GM13977 (cell line): ENCODE measurements around the gene MYBPH.

ENCODE experiments used
- DNase-seq: peaks from one replicate; pipeline ENCODE4 v3.0.0; 2012; ENCODE audit warnings: low spot score
- CTCF ChIP-seq: IDR thresholded peaks from 2 replicates; pipeline ENCODE4 v1.5.1; 2012; ENCODE audit warnings: mild to moderate bottlenecking, control low read depth; ENCODE audit not compliant: insufficient read depth; ENCODE audit errors: extremely low read depth, missing control alignments
- in situ Hi-C: fragments of 300-500 bp; cut with MboI; formaldehyde crosslinking; loops from one replicate; pipeline ENCODE4 v1.12.0; 2022; ENCODE audit warnings: low sequenced_read_pairs, low pct_unique_long_range_greater_than_20kb, mixed read lengths, inconsistent platforms; ENCODE audit not compliant: unreplicated experiment

MYBPH gene

GRCh38 chr1:203187304-203187685, 11.7 kb upstream of the MYBPH start:
- in situ Hi-C loops = no loop called here
- DNase-seq = no peak
- TF ChIP-seq CTCF = no peak

GRCh38 chr1:203186446-203187303, 11.0 kb upstream of the MYBPH start, which contains the start of gene CHI3L1:
CHI3L1 (minus strand) TSS chr1:203186704; CDS start chr1:203186623, 81 bp downstream.
- no peak for TF ChIP-seq CTCF
- no peak for DNase-seq
- in situ Hi-C loops = no loop called here

GRCh38 chr1:203186091-203186445, 10.4 kb upstream of the MYBPH start:
- TF ChIP-seq CTCF = no peak
- in situ Hi-C loops = no loop called here
- no peak for DNase-seq

- DNase-seq = no peak
- no peak for TF ChIP-seq CTCF
- in situ Hi-C loops = no loop called here
Measured at GRCh38 chr1:203185585-203185984, 10.0 kb upstream of the MYBPH start.

GRCh38 chr1:203185061-203185461, 9.4 kb upstream of the MYBPH start:
- DNase-seq = no peak
- in situ Hi-C loops = no loop called here
- TF ChIP-seq CTCF = no peak

GRCh38 chr1:203184467-203184866, 8.8 kb upstream of the MYBPH start:
- no peak for TF ChIP-seq CTCF
- in situ Hi-C loops = no loop called here
- DNase-seq = no peak
